ENCODE results near the gene KCNQ1OT1.

The KCNQ1OT1 gene

DNA sequence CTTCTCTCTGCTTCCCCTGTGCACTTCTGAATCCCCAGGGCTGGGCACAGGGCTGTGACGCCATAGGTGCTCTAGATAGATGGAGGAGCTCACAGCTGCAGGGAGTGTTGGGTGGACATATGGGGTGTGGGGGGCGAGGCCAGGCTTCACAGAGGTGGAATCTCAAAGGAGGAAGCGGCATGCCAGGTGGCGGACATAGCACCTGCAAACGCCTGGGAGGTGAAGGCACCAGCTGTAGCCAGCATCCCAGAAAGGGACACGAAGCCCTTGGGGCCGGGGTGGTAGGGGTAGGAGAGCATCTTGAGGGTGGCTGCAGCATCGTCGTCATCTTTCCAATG is 14.6 kb upstream of the KCNQ1OT1 start:
- WGBS, 2 donors (ENCODE audit: extremely low coverage in 2 of 2, insufficient read length in 2 of 2, insufficient replicate concordance in 1 of 2) = no CpG with 5 or more reads among the region's 9 CpGs
- H3K27me3 ChIP-seq (ENCODE audit: control insufficient read depth in 3 of 3, insufficient read depth in 3 of 3, low read depth in 1 of 3, low read length in 3 of 3) = peaks cover 0 to 80% (median 46%) of the 10 kb centered on the region in 3 experiments

DNA sequence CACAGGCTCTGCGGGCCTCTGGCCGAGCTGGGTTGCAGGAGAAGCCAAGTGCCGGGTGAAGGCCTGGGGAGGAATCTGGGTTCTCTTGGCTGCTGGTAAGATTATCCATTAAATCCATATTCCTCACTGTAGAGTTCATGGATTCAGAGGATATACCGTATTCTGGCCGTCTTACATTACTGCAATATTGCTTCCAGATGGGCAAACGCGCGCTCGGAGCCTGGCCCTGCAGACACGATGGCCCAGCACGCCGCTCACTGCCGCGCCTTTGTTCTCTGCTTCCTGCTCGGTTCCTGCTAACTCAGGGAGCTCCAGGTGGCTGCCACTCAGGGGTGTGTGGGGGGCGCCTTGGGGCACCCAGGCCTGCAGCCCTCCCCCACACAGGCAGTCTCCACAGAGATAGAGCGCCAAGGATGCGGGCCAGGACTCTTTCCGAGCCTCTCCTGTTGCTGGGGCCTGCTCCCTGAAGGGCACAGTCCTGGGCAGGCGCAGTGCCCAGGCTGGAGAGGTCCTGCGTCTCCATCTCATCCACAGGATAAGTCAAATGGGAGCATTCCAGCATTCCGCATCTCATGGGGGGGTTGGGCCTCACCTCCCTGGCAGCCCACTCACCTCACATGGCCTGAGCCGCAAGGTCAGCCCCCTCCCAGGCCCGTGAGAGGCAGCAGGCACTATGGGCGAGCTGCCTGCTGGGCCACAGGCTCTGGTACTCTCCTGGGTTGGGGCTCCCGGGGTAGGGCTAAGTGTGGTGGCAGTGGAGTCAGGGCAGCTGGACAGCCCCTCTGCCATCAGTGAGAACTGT is 14.1 kb upstream of the KCNQ1OT1 start:
- Histone ChIP-seq H3K4me2 (ENCODE audit: insufficient read depth, low read length, poor library complexity, severe bottlenecking) (no peak overlapping the region), H3K4me1 (ENCODE audit: control insufficient read depth in 2 of 2, insufficient read depth in 1 of 2, low read depth in 1 of 2, low read length in 2 of 2) (peaks cover 0 to 1% of the 10 kb centered on the region in 2 donors), H3K27me3 (ENCODE audit: control insufficient read depth in 3 of 3, insufficient read depth in 3 of 3, low read depth in 1 of 3, low read length in 3 of 3) (peaks cover 0 to 76% (median 40%) of the 10 kb centered on the region in 3 experiments), H2BK5ac (ENCODE audit: low read length) (no peak overlapping the region), H3K4me3 (ENCODE audit: low read length in 2 of 2) (no peak overlapping the region), H3K4ac (ENCODE audit: low read length) (no peak overlapping the region), H3K9me3 (replicated peaks in 1 of 2; ENCODE audit: control insufficient read depth in 2 of 2, insufficient read depth in 1 of 2, low read depth in 1 of 2, low read length in 2 of 2) (peaks cover 6 to 14% of the 10 kb centered on the region in 2 donors), H3K9ac (ENCODE audit: low read depth, low read length, poor library complexity) (no peak overlapping the region), H2BK12ac (ENCODE audit: low read length) (no peak overlapping the region), H2AK5ac (ENCODE audit: low read depth, low read length) (peak overlapping the region; percentile 25), H2AFZ (ENCODE audit: low read length) (no peak overlapping the region), H4K8ac (ENCODE audit: low read depth, low read length) (no peak overlapping the region), H3K36me3 (replicated peaks in 1 of 2; ENCODE audit: control insufficient read depth in 2 of 2, insufficient read depth in 2 of 2, low read length in 2 of 2) (peaks cover 0 to 1% of the 10 kb centered on the region in 2 donors), H3K23ac (ENCODE audit: low read depth, low read length, poor library complexity) (peak overlapping the region; percentile 16), H3K18ac (ENCODE audit: low read length) (peak overlapping the region; percentile 70), H3K14ac (ENCODE audit: low read length) (no peak overlapping the region), H2BK120ac (ENCODE audit: low read depth, low read length) (no peak overlapping the region), H3K79me1 (ENCODE audit: low read depth, low read length) (no peaks in the 10 kb centered on the region), H4K91ac (ENCODE audit: low read depth, low read length, poor library complexity) (no peak overlapping the region), H2BK15ac (ENCODE audit: low read length) (no peak overlapping the region), H3K27ac (replicated peaks; ENCODE audit: low read length) (no peak overlapping the region)
- WGBS, 2 donors (ENCODE audit: extremely low coverage in 2 of 2, insufficient read length in 2 of 2, insufficient replicate concordance in 1 of 2) = no CpG with 5 or more reads among the region's 26 CpGs
- no peak for DNase-seq (ENCODE audit: low spot score)

More for the DNA sequence above, 14.6 kb upstream of the KCNQ1OT1 start:
- peaks cover 0 to 2% of the 10 kb centered on the region in 2 donors for H3K4me1 ChIP-seq (ENCODE audit: control insufficient read depth in 2 of 2, insufficient read depth in 1 of 2, low read depth in 1 of 2, low read length in 2 of 2)
- H2BK15ac ChIP-seq (ENCODE audit: low read length) = no peak overlapping the region
- H3K79me1 ChIP-seq (ENCODE audit: low read depth, low read length) = no peaks in the 10 kb centered on the region
- H2AFZ ChIP-seq (ENCODE audit: low read length) = no peak overlapping the region
- peak overlapping the region; percentile 17 for H2BK12ac ChIP-seq (ENCODE audit: low read length)
- no peak overlapping the region for H3K4me2 ChIP-seq (ENCODE audit: insufficient read depth, low read length, poor library complexity, severe bottlenecking)
- peaks cover 0 to 1% of the 10 kb centered on the region in 2 donors for H3K36me3 ChIP-seq (replicated peaks in 1 of 2; ENCODE audit: control insufficient read depth in 2 of 2, insufficient read depth in 2 of 2, low read length in 2 of 2)
- H3K9me3 ChIP-seq (replicated peaks in 1 of 2; ENCODE audit: control insufficient read depth in 2 of 2, insufficient read depth in 1 of 2, low read depth in 1 of 2, low read length in 2 of 2) = peaks cover 6 to 14% of the 10 kb centered on the region in 2 donors
- H4K91ac ChIP-seq (ENCODE audit: low read depth, low read length, poor library complexity) = no peak overlapping the region
- H3K18ac ChIP-seq (ENCODE audit: low read length) = peak overlapping the region; percentile 70
- H3K27ac ChIP-seq (replicated peaks; ENCODE audit: low read length) = no peak overlapping the region
- no peak for DNase-seq (ENCODE audit: low spot score)
- H4K8ac ChIP-seq (ENCODE audit: low read depth, low read length) = no peak overlapping the region
- no peak overlapping the region for H2BK5ac ChIP-seq (ENCODE audit: low read length)
- H3K14ac ChIP-seq (ENCODE audit: low read length) = no peak overlapping the region
- no peak overlapping the region for H3K4ac ChIP-seq (ENCODE audit: low read length)
- no peak overlapping the region for H2BK120ac ChIP-seq (ENCODE audit: low read depth, low read length)
- H3K23ac ChIP-seq (ENCODE audit: low read depth, low read length, poor library complexity) = peak overlapping the region; percentile 49
- peak overlapping the region; percentile 25 for H2AK5ac ChIP-seq (ENCODE audit: low read depth, low read length)
- no peak overlapping the region for H3K9ac ChIP-seq (ENCODE audit: low read depth, low read length, poor library complexity)
- H3K4me3 ChIP-seq (ENCODE audit: low read length in 2 of 2) = no peak overlapping the region

DNA sequence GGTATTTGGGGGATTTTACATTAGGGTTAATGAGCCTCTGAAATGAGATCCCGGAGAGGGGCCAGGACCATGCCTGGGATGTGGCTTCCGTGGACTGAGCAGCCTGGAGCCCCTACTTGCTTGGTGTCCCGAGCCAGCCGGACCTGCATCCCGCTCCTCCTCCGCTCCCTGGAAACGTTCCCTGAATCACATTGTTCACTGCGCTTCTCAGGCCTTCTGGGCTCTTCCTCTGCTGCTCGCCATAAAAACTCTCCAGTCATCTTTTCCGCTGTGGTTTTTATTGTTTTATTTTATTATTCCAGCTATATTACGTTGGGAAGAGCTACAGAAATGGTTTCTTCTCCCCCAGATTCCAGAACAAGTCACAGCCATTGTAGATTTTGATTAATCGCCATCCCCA is 13.3 kb upstream of the KCNQ1OT1 start:
- H3K9me3 ChIP-seq (replicated peaks in 1 of 2; ENCODE audit: control insufficient read depth in 2 of 2, insufficient read depth in 1 of 2, low read depth in 1 of 2, low read length in 2 of 2) = peaks cover 6 to 14% of the 10 kb centered on the region in 2 donors
- no CpG with 5 or more reads among the region's 12 CpGs for WGBS, 2 donors (ENCODE audit: extremely low coverage in 2 of 2, insufficient read length in 2 of 2, insufficient replicate concordance in 1 of 2)
- no peak overlapping the region for H2BK15ac ChIP-seq (ENCODE audit: low read length)
- no peak overlapping the region for H2BK5ac ChIP-seq (ENCODE audit: low read length)
- H3K4me2 ChIP-seq (ENCODE audit: insufficient read depth, low read length, poor library complexity, severe bottlenecking) = no peak overlapping the region
- no peak overlapping the region for H2BK12ac ChIP-seq (ENCODE audit: low read length)
- H3K27me3 ChIP-seq (ENCODE audit: control insufficient read depth in 3 of 3, insufficient read depth in 3 of 3, low read depth in 1 of 3, low read length in 3 of 3) = peaks cover 0 to 74% (median 32%) of the 10 kb centered on the region in 3 experiments
- H2AK5ac ChIP-seq (ENCODE audit: low read depth, low read length) = no peak overlapping the region
- H3K4me3 ChIP-seq (ENCODE audit: low read length in 2 of 2) = no peak overlapping the region
- H2BK120ac ChIP-seq (ENCODE audit: low read depth, low read length) = no peak overlapping the region
- no peak overlapping the region for H2AFZ ChIP-seq (ENCODE audit: low read length)
- DNase-seq (ENCODE audit: low spot score) = no peak
- H3K9ac ChIP-seq (ENCODE audit: low read depth, low read length, poor library complexity) = no peak overlapping the region
- no peak overlapping the region for H3K18ac ChIP-seq (ENCODE audit: low read length)
- no peaks in the 10 kb centered on the region for H3K4me1 ChIP-seq (ENCODE audit: control insufficient read depth in 2 of 2, insufficient read depth in 1 of 2, low read depth in 1 of 2, low read length in 2 of 2)
- no peak overlapping the region for H4K91ac ChIP-seq (ENCODE audit: low read depth, low read length, poor library complexity)
- no peak overlapping the region for H3K4ac ChIP-seq (ENCODE audit: low read length)
- H3K27ac ChIP-seq (replicated peaks; ENCODE audit: low read length) = no peak overlapping the region
- H4K8ac ChIP-seq (ENCODE audit: low read depth, low read length) = no peak overlapping the region
- H3K14ac ChIP-seq (ENCODE audit: low read length) = no peak overlapping the region
- H3K23ac ChIP-seq (ENCODE audit: low read depth, low read length, poor library complexity) = no peak overlapping the region
- H3K79me1 ChIP-seq (ENCODE audit: low read depth, low read length) = no peaks in the 10 kb centered on the region
- H3K36me3 ChIP-seq (replicated peaks in 1 of 2; ENCODE audit: control insufficient read depth in 2 of 2, insufficient read depth in 2 of 2, low read length in 2 of 2) = peaks cover 0 to 1% of the 10 kb centered on the region in 2 donors

DNA sequence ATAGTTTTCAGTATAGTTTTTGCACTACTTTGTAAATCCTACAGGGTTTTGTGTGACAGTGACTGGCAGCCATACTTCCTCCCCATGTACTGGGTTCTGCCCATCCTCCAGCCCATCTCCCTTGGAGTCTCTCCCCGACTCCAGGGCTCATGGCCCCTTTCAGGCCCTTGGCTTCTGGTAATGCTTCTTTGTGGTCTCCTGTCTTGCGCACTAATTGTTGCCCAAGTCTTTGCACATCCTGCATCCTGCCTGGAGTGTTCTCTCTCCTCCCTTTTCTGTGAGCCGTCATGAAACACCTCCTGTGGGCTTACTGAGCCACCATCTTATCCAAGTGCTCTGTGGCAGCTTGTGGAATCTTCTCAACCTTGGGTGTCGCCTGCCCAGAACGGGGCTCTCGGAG is 11.4 kb upstream of the KCNQ1OT1 start:
- Histone ChIP-seq H3K18ac (ENCODE audit: low read length) (no peak overlapping the region), H2BK12ac (ENCODE audit: low read length) (no peak overlapping the region), H3K23ac (ENCODE audit: low read depth, low read length, poor library complexity) (no peak overlapping the region), H2BK15ac (ENCODE audit: low read length) (no peak overlapping the region), H3K27me3 (ENCODE audit: control insufficient read depth in 3 of 3, insufficient read depth in 3 of 3, low read depth in 1 of 3, low read length in 3 of 3) (peaks cover 0 to 68% (median 14%) of the 10 kb centered on the region in 3 experiments), H4K8ac (ENCODE audit: low read depth, low read length) (no peak overlapping the region), H2BK5ac (ENCODE audit: low read length) (no peak overlapping the region), H3K36me3 (replicated peaks in 1 of 2; ENCODE audit: control insufficient read depth in 2 of 2, insufficient read depth in 2 of 2, low read length in 2 of 2) (peaks cover 0 to 1% of the 10 kb centered on the region in 2 donors), H2AK5ac (ENCODE audit: low read depth, low read length) (no peak overlapping the region), H3K9me3 (replicated peaks in 1 of 2; ENCODE audit: control insufficient read depth in 2 of 2, insufficient read depth in 1 of 2, low read depth in 1 of 2, low read length in 2 of 2) (peaks cover 6 to 17% of the 10 kb centered on the region in 2 donors), H3K4me3 (ENCODE audit: low read length in 2 of 2) (no peak overlapping the region), H3K27ac (replicated peaks; ENCODE audit: low read length) (no peak overlapping the region), H3K4me1 (ENCODE audit: control insufficient read depth in 2 of 2, insufficient read depth in 1 of 2, low read depth in 1 of 2, low read length in 2 of 2) (no peaks in the 10 kb centered on the region), H3K4me2 (ENCODE audit: insufficient read depth, low read length, poor library complexity, severe bottlenecking) (no peak overlapping the region), H2BK120ac (ENCODE audit: low read depth, low read length) (no peak overlapping the region), H3K14ac (ENCODE audit: low read length) (no peak overlapping the region), H2AFZ (ENCODE audit: low read length) (no peak overlapping the region), H3K4ac (ENCODE audit: low read length) (no peak overlapping the region), H4K91ac (ENCODE audit: low read depth, low read length, poor library complexity) (no peak overlapping the region), H3K79me1 (ENCODE audit: low read depth, low read length) (no peaks in the 10 kb centered on the region), H3K9ac (ENCODE audit: low read depth, low read length, poor library complexity) (no peak overlapping the region)
- WGBS, 2 donors (ENCODE audit: extremely low coverage in 2 of 2, insufficient read length in 2 of 2, insufficient replicate concordance in 1 of 2) = no CpG with 5 or more reads among the region's 6 CpGs
- DNase-seq (ENCODE audit: low spot score) = no peak

All from neuronal stem cell (in vitro differentiated cells).